Bronchial epithelial cell (primary cell): ENCODE data around the gene GRIK2. TPM values are rescaled to one million over a fixed set of nuclear protein-coding genes. Genes with fewer than 3 reads are reported as not detected.

Experiments
- DNase-seq: peaks from one replicate; pipeline ENCODE4 v3.0.0-alpha.2; 2010; ENCODE audit warnings: low read depth
- FAIRE-seq: peaks from 2 replicates; lab custom pipeline; 2011; peaks lifted over from hg19 to GRCh38; lab: Jason Lieb, UNC
- H3K27me3 ChIP-seq: 2 replicates; pipeline ENCODE4 v1.5.1; 2011; ENCODE audit warnings: low read length; ENCODE audit not compliant: control insufficient read depth, insufficient read depth
- H3K36me3 ChIP-seq: 2 replicates; pipeline ENCODE4 v1.5.1; 2011; ENCODE audit warnings: low read length; ENCODE audit not compliant: control insufficient read depth, insufficient read depth
- H3K4me3 ChIP-seq: 2 replicates; pipeline ENCODE4 v1.5.1; 2011; ENCODE audit warnings: mild to moderate bottlenecking, low read depth, low read length, control low read depth
- total RNA-seq: library from RNA; depleted of rRNA; stranded (reverse); fragments of >200 nt; gene quantifications from 2 replicates; pipeline ENCODE4 v1.2.1, GENCODE V29; 2014
- TF ChIP-seq, protein P1 (sequence below): IDR thresholded peaks from 2 replicates; pipeline ENCODE4 v1.5.1; 2011; ENCODE audit warnings: mild to moderate bottlenecking, moderate library complexity, low read length, control low read depth, inconsistent platforms; ENCODE audit not compliant: insufficient read depth, severe bottlenecking

Gene GRIK2
- total RNA-seq, 1 donor from 2014 or later = 0.26 TPM

DNA sequence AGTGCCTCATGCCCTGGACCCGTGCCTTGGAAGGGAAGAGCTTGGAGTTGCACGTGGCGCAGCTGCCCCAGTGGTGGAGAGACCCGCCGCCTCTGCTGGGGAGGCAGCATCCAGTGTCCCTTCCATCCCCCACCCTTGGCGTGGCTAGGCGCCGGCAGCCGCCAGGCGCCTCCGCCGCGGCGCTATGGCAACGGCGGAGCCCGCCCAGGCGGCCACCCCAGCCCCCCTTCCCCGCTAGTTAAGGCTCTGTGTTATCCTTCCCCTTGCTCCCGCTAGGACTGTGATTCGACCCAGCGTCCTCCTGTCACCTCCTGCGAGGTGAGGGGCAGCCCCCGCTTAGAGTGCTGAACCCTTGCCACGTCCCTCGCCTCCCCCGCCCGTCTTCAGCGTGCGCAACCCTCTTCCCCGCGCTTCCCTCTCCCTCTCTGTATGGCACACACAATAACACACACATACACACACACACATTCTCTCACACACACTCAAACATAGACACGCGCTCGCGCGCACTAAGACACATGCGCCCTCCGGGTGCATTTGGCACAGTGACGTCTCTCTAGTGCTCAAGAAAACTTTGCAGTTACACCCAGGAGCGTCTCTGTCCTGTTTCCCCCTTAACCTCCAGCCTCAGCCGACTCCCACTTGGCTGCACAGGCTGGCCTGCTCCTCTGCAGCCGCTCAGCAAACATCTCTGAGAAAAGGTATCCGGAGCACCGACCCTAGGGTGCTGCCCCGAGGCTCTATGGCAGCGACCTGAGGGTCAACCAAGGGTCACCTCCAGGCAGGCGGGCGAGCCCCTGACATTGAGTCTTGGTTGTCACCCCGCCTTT, 8.5 kb downstream of the GRIK2 start:
- no peak overlapping the region for H3K4me3 ChIP-seq
- DNase-seq (no peak), FAIRE-seq (no peak)
- H3K36me3 ChIP-seq = no peaks in the 10 kb centered on the region
- TF ChIP-seq, protein P1, sequence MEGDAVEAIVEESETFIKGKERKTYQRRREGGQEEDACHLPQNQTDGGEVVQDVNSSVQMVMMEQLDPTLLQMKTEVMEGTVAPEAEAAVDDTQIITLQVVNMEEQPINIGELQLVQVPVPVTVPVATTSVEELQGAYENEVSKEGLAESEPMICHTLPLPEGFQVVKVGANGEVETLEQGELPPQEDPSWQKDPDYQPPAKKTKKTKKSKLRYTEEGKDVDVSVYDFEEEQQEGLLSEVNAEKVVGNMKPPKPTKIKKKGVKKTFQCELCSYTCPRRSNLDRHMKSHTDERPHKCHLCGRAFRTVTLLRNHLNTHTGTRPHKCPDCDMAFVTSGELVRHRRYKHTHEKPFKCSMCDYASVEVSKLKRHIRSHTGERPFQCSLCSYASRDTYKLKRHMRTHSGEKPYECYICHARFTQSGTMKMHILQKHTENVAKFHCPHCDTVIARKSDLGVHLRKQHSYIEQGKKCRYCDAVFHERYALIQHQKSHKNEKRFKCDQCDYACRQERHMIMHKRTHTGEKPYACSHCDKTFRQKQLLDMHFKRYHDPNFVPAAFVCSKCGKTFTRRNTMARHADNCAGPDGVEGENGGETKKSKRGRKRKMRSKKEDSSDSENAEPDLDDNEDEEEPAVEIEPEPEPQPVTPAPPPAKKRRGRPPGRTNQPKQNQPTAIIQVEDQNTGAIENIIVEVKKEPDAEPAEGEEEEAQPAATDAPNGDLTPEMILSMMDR = no peak
- peaks cover 34% of the 10 kb centered on the region for H3K27me3 ChIP-seq

DNA sequence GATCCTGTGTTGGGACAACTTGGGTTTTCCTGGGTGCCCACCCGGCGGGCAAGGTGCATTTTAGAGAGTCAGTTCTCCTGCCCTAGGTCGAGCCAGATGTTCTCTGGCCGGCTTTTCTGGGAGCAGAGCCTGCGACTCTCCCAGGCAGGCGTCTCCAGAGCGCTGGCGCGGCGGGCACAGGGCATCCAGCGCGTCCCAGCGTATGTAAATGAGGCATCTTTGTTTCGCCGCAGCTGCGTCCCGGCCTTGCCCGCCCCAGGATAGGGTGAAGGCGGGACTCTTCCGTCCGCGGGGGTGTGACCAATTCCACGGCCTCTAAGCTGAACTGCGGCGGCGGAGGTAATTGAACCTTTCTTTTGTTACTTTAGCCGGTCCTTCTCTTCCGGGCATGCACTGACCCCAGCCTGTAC, 9.1 kb downstream of the GRIK2 start:
- H3K4me3 ChIP-seq = no peak overlapping the region
- no peak for DNase-seq
- peaks cover 34% of the 10 kb centered on the region for H3K27me3 ChIP-seq
- TF ChIP-seq, protein P1 = no peak
- FAIRE-seq = no peak
- H3K36me3 ChIP-seq = no peaks in the 10 kb centered on the region

DNA sequence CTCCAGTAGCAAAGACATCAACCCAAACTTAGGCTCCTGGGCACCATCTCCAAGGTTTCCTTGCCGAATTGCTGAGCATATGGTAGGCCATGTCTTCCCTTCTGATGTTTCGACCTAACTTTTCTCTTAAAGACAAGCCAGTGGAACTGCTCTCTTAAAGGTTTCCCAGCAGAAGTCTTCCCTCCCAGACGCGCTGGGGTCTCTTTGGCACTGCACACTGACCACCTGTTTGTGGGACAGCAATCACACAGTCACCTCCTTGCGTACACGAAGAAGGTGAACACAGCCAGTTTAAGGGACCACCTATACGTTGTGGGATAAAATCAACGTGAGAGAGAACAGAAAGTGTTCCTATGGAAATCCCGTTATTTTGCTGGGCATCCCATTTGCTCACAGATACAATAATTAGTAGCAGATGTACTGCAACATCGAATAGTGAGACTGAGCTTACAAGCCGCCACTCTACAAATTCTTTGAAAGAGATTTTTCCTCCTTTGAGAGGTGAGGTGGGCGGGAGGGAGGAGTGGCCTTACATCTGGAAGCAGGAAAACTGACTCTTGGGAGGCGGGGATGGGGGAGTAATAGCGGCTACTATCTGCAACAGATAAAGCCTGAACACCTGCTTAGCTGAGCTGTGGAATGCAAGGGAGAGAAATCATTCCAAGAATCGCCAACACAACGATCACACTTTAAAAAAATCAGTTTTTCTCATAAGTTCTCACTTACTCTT, 9.9 kb downstream of the GRIK2 start:
- Histone ChIP-seq H3K36me3 (no peaks in the 10 kb centered on the region), H3K27me3 (peaks cover 34% of the 10 kb centered on the region), H3K4me3 (no peak overlapping the region)
- DNase-seq (no peak), FAIRE-seq (no peak)
- TF ChIP-seq, protein P1 = no peak

DNA sequence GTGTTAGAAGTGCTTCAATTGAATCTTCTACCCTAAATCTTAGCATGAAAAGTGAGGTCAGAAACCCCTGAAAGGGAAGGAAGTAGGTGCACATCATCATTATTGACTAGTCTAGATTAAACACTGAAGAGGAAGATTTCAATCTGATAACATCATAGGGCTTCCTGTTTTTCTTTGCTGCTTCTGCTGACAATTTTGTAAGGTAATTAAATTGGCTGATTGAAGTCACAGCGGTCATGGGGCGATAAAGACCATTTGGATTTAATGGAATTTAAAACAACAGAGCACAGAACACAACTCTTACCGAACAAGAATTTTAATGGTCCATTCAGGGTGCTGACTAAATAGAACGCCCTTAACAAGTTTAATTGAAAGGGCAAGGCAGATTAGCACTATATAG, 11.3 kb downstream of the GRIK2 start:
- Histone ChIP-seq H3K4me3 (no peak overlapping the region), H3K27me3 (peaks cover 26% of the 10 kb centered on the region), H3K36me3 (no peaks in the 10 kb centered on the region)
- DNase-seq (no peak), FAIRE-seq (no peak)
- TF ChIP-seq, protein P1 = no peak

DNA sequence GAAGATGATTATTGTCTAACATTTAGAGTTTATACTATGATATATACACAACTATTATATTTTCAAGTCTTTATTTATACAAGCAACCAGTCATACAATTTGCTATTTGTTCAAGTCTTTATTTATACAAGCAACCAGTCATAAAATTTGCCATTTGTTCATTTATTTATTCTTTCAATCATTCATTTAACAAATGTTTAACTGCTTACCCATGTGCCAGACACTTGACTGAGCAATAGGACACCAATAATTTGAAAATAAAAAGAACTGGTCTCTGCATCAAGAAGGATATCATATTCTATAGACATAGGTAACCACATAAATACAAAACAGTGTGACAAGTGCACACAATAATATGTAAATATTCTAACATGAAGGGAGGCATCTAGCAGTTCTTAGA, 20.3 kb downstream of the GRIK2 start:
- FAIRE-seq (no peak), DNase-seq (no peak)
- Histone ChIP-seq H3K27me3 (no peaks in the 10 kb centered on the region), H3K36me3 (no peaks in the 10 kb centered on the region), H3K4me3 (no peak overlapping the region)
- TF ChIP-seq, protein P1 = no peak
